Endothelial cell of umbilical vein (primary cell): ENCODE results near the gene NFU1.

Source experiments
- EZH2 ChIP-seq: IDR thresholded peaks from 2 replicates; pipeline ENCODE4 v1.6.1; 2012; ENCODE audit warnings: borderline replicate concordance, low read depth, mild to moderate bottlenecking, moderate library complexity, low read length, inconsistent platforms; ENCODE audit not compliant: severe bottlenecking
- JUN ChIP-seq: IDR thresholded peaks from 2 replicates; pipeline ENCODE4 v1.6.1; 2011; ENCODE audit warnings: borderline replicate concordance, low read depth; ENCODE audit not compliant: insufficient read length, insufficient read depth
- POLR2A ChIP-seq: IDR thresholded peaks from 2 replicates; pipeline ENCODE4 v1.6.1; 2012; ENCODE audit warnings: low read depth, mild to moderate bottlenecking, control low read depth, low read length
- TF ChIP-seq, protein P1 (sequence below), 2 donors: IDR thresholded peaks; 1 replicate in 1 of 2; 2 replicates in 1 of 2; pipeline ENCODE4 v1.5.1; 2011; ENCODE audit warnings: low read length in 2 of 2, mild to moderate bottlenecking in 2 of 2, moderate library complexity in 2 of 2, control low read depth in 1 of 2, inconsistent platforms in 1 of 2, low read depth in 1 of 2; ENCODE audit not compliant: insufficient read depth in 1 of 2; ENCODE audit errors: extremely low read depth in 1 of 2

DNA sequence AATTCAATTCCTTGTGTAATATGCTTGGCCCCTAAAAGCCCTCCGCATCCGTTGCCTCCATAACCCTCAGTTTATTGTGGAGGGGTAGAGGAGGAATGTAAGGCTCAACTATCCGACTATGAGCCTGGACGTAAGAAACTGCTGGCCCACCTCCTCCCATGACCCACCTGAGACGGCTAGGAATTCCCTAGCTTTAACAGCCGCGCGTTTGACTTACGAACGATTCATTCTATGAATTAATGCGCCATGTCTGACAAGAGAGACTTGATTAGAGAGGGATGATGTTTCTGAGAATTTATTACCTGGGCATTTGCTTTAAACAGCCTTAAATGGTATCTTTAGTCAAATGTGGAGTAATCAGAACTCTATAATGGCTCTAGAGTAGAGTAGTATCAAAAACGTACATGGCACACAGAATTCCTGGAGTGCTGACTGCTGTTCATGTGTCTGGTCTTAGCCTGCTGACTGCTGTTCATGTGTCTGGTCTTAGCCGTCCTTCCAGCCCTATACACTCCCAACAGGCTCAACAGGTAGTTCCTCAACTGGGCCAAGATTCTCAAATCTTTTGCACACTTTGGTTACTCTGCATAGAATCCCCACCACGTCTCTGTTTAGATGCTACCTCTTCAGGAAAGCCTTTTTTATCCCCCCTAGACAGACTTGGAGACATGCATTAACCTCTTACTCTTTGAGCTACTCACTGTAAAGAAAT lies 49.3 kb downstream of the NFU1 start:
- TF ChIP-seq POLR2A (no peak), EZH2 (no peak), JUN (no peak)
- TF ChIP-seq, protein P1, sequence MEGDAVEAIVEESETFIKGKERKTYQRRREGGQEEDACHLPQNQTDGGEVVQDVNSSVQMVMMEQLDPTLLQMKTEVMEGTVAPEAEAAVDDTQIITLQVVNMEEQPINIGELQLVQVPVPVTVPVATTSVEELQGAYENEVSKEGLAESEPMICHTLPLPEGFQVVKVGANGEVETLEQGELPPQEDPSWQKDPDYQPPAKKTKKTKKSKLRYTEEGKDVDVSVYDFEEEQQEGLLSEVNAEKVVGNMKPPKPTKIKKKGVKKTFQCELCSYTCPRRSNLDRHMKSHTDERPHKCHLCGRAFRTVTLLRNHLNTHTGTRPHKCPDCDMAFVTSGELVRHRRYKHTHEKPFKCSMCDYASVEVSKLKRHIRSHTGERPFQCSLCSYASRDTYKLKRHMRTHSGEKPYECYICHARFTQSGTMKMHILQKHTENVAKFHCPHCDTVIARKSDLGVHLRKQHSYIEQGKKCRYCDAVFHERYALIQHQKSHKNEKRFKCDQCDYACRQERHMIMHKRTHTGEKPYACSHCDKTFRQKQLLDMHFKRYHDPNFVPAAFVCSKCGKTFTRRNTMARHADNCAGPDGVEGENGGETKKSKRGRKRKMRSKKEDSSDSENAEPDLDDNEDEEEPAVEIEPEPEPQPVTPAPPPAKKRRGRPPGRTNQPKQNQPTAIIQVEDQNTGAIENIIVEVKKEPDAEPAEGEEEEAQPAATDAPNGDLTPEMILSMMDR (IDR thresholded peaks at IDR 0.05; ENCODE audit: extremely low read depth in 1 of 2, insufficient read depth in 1 of 2, low read depth in 1 of 2, low read length in 2 of 2): no peak
